GM23338 (cell line): ENCODE results near the gene MCU.

Experiments
- CREB1 ChIP-seq: fragments of 250-450 bp; sonication (Bioruptor Pico); IDR thresholded peaks from 2 replicates; pipeline ENCODE4 v1.5.0; 2020; ENCODE audit warnings: low read depth, mild to moderate bottlenecking, moderate library complexity
- EZH2 ChIP-seq: fragments of 200-600 bp; sonication (generic); IDR thresholded peaks from one replicate; pipeline ENCODE4 v1.8.0; 2017; ENCODE audit warnings: antibody characterized with exemption, mild to moderate bottlenecking, low read depth; ENCODE audit not compliant: unreplicated experiment
- EZH2phosphoT487 ChIP-seq: fragments of 200-600 bp; sonication (generic); IDR thresholded peaks from one replicate; pipeline ENCODE4 v1.8.1; 2018; ENCODE audit warnings: antibody characterized with exemption; ENCODE audit not compliant: unreplicated experiment
- JUNB ChIP-seq: IDR thresholded peaks from one replicate; pipeline ENCODE4 v1.6.1; 2016; ENCODE audit warnings: antibody characterized with exemption; ENCODE audit not compliant: unreplicated experiment
- NANOG ChIP-seq: IDR thresholded peaks from 2 replicates; pipeline ENCODE4 v1.6.1; 2016; ENCODE audit warnings: antibody characterized with exemption, borderline replicate concordance
- POLR2AphosphoS5 ChIP-seq: IDR thresholded peaks from 2 replicates; pipeline ENCODE4 v1.6.1; 2016; ENCODE audit warnings: antibody characterized with exemption, low read depth
- STAT1 ChIP-seq: IDR thresholded peaks from one replicate; pipeline ENCODE4 v1.6.1; 2016; ENCODE audit warnings: antibody characterized with exemption; ENCODE audit not compliant: unreplicated experiment
- ZNF114 ChIP-seq: fragments of 250-450 bp; sonication (Bioruptor Pico); IDR thresholded peaks from 2 replicates; pipeline ENCODE4 v1.5.0; 2020; ENCODE audit warnings: mild to moderate bottlenecking, moderate library complexity
- ZNF331 ChIP-seq: fragments of 250-450 bp; sonication (Bioruptor Pico); IDR thresholded peaks from 2 replicates; pipeline ENCODE4 v1.5.0; 2020; ENCODE audit warnings: low read depth, mild to moderate bottlenecking, moderate library complexity
- TF ChIP-seq, protein P1 (sequence below), 2 experiments: fragments of 200-600 bp in 1 of 2; sonication (generic) in 1 of 2; conservative IDR thresholded peaks; 2 replicates each; pipeline versions ENCODE4 v1.5.1 to v1.6.1; 2016 to 2017; ENCODE audit warnings: antibody characterized with exemption in 2 of 2, low read depth in 2 of 2, mild to moderate bottlenecking in 2 of 2, moderate library complexity in 1 of 2
- TF ChIP-seq, protein P2 (sequence below): IDR thresholded peaks from one replicate; pipeline ENCODE4 v1.6.1; 2018; ENCODE audit warnings: antibody characterized with exemption; ENCODE audit not compliant: unreplicated experiment
- TF ChIP-seq, protein P3 (sequence below): IDR thresholded peaks from 2 replicates; pipeline ENCODE4 v1.6.1; 2016; ENCODE audit warnings: antibody characterized with exemption

DNA sequence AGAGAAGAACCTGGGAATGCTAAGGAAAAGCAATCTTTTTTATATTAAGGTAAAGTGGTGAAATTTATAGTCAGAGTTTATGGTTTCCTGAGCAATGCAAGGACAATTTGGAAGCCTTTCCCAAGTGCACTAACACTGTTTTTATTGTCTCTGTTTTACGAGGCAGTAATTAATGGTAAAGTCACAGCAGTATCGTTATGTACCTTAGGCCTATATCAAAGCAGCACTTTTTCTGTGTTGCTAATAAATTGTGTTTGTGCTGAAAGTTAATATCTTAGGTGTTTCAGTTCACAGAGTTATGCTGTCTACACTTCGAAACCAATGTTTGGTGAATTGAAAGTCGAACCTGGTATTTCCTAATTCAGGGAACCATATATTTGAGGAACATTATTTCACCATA lies 220.8 kb downstream of the MCU start:
- TF ChIP-seq, protein P1, sequence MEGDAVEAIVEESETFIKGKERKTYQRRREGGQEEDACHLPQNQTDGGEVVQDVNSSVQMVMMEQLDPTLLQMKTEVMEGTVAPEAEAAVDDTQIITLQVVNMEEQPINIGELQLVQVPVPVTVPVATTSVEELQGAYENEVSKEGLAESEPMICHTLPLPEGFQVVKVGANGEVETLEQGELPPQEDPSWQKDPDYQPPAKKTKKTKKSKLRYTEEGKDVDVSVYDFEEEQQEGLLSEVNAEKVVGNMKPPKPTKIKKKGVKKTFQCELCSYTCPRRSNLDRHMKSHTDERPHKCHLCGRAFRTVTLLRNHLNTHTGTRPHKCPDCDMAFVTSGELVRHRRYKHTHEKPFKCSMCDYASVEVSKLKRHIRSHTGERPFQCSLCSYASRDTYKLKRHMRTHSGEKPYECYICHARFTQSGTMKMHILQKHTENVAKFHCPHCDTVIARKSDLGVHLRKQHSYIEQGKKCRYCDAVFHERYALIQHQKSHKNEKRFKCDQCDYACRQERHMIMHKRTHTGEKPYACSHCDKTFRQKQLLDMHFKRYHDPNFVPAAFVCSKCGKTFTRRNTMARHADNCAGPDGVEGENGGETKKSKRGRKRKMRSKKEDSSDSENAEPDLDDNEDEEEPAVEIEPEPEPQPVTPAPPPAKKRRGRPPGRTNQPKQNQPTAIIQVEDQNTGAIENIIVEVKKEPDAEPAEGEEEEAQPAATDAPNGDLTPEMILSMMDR (conservative IDR thresholded peaks at IDR 0.05; ENCODE audit: low read depth in 2 of 2): no peak
- TF ChIP-seq, protein P2, sequence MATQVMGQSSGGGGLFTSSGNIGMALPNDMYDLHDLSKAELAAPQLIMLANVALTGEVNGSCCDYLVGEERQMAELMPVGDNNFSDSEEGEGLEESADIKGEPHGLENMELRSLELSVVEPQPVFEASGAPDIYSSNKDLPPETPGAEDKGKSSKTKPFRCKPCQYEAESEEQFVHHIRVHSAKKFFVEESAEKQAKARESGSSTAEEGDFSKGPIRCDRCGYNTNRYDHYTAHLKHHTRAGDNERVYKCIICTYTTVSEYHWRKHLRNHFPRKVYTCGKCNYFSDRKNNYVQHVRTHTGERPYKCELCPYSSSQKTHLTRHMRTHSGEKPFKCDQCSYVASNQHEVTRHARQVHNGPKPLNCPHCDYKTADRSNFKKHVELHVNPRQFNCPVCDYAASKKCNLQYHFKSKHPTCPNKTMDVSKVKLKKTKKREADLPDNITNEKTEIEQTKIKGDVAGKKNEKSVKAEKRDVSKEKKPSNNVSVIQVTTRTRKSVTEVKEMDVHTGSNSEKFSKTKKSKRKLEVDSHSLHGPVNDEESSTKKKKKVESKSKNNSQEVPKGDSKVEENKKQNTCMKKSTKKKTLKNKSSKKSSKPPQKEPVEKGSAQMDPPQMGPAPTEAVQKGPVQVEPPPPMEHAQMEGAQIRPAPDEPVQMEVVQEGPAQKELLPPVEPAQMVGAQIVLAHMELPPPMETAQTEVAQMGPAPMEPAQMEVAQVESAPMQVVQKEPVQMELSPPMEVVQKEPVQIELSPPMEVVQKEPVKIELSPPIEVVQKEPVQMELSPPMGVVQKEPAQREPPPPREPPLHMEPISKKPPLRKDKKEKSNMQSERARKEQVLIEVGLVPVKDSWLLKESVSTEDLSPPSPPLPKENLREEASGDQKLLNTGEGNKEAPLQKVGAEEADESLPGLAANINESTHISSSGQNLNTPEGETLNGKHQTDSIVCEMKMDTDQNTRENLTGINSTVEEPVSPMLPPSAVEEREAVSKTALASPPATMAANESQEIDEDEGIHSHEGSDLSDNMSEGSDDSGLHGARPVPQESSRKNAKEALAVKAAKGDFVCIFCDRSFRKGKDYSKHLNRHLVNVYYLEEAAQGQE: no peak
- no peak for TF ChIP-seq STAT1
- no peak for TF ChIP-seq EZH2phosphoT487
- no peak for TF ChIP-seq POLR2AphosphoS5
- TF ChIP-seq CREB1 (CRISPR knock-in tag): no peak
- TF ChIP-seq EZH2: no peak
- TF ChIP-seq, protein P3, sequence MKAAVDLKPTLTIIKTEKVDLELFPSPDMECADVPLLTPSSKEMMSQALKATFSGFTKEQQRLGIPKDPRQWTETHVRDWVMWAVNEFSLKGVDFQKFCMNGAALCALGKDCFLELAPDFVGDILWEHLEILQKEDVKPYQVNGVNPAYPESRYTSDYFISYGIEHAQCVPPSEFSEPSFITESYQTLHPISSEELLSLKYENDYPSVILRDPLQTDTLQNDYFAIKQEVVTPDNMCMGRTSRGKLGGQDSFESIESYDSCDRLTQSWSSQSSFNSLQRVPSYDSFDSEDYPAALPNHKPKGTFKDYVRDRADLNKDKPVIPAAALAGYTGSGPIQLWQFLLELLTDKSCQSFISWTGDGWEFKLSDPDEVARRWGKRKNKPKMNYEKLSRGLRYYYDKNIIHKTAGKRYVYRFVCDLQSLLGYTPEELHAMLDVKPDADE: no peak
- no peak for TF ChIP-seq NANOG
- TF ChIP-seq JUNB: no peak
- no peak for TF ChIP-seq ZNF114
- no peak for TF ChIP-seq ZNF331 (CRISPR knock-in tag)
